Endothelial cell of umbilical vein (primary cell): ENCODE data around the gene PTCD3.

Experiments
- FOS ChIP-seq: IDR thresholded peaks from 2 replicates; pipeline ENCODE4 v1.6.1; 2011; ENCODE audit warnings: mild to moderate bottlenecking, low read length, moderate library complexity, borderline replicate concordance; ENCODE audit not compliant: insufficient read depth
- POLR2A ChIP-seq: IDR thresholded peaks from 2 replicates; pipeline ENCODE4 v1.6.1; 2012; ENCODE audit warnings: low read depth, mild to moderate bottlenecking, control low read depth, low read length
- POLR2AphosphoS5 ChIP-seq: IDR thresholded peaks from 2 replicates; pipeline ENCODE4 v1.6.1; 2012; ENCODE audit warnings: low read depth, mild to moderate bottlenecking, control low read depth, low read length, moderate library complexity; ENCODE audit not compliant: insufficient read depth

DNA sequence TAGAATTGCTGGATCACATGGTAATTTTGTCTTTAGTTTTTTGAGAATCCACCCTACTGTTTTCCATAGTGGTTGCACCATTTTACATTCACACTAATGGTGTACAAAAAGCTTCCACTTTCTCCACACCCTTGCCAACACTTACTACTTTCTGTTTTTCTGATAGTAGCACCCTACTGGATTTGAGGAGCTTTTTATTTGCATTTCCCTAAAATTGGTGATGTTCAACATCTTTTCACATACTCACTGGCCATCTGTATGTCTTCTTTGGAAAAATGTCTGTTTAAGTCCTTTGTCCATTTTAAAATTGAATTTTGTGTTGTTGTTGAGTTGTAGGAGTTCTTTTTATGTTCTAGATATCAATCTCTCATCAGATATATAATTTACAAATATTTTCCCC lies 3.9 kb upstream of the PTCD3 start:
- TF ChIP-seq POLR2A: no peak
- no peak for TF ChIP-seq FOS
- no peak for TF ChIP-seq POLR2AphosphoS5
